ENCODE results near the gene VWA2.
"Not testable (repeated sequence)": the region's sequence is repeated elsewhere in the genome, so short reads cannot be mapped to it uniquely, and the experiment has no call there.

Gene VWA2

GRCh38 chr10:114319406-114320248 is 80.6 kb downstream of the VWA2 start:
- DNase-seq (ENCODE audit: low spot score) = no peak

GRCh38 chr10:114320249-114321116 is 81.4 kb downstream of the VWA2 start:
- DNase-seq (ENCODE audit: low spot score) = no peak

- DNase-seq (ENCODE audit: low spot score) = no peak
Measured at GRCh38 chr10:114322344-114322743, 83.3 kb downstream of the VWA2 start.

- DNase-seq (ENCODE audit: low spot score) = peak; percentile 25
Measured at GRCh38 chr10:114323023-114323422, 84.0 kb downstream of the VWA2 start.

- no peak for DNase-seq (ENCODE audit: low spot score)
Measured at GRCh38 chr10:114326795-114327194, 87.7 kb downstream of the VWA2 start.

- DNase-seq (ENCODE audit: low spot score) = no peak
Measured at GRCh38 chr10:114327537-114328440, 88.7 kb downstream of the VWA2 start.

- DNase-seq (ENCODE audit: low spot score) = no peak
Measured at GRCh38 chr10:114328441-114328812, 89.4 kb downstream of the VWA2 start.

GRCh38 chr10:114328874-114329273 is 89.8 kb downstream of the VWA2 start:
- no peak for DNase-seq (ENCODE audit: low spot score)

- no peak for DNase-seq (ENCODE audit: low spot score)
Measured at GRCh38 chr10:114329634-114330365, 90.7 kb downstream of the VWA2 start.

- no peak for DNase-seq (ENCODE audit: low spot score)
Measured at GRCh38 chr10:114332301-114333192, 93.5 kb downstream of the VWA2 start.

- DNase-seq (ENCODE audit: low spot score) = not testable (repeated sequence)
Measured at GRCh38 chr10:114333441-114333840, 94.4 kb downstream of the VWA2 start.

- peak; percentile 41 for DNase-seq (ENCODE audit: low spot score)
Measured at GRCh38 chr10:114334301-114334700, 95.2 kb downstream of the VWA2 start.

- DNase-seq (ENCODE audit: low spot score) = no peak
Measured at GRCh38 chr10:114335614-114336013, 96.6 kb downstream of the VWA2 start.

GRCh38 chr10:114336823-114337509 is 97.9 kb downstream of the VWA2 start:
- DNase-seq (ENCODE audit: low spot score) = no peak

GRCh38 chr10:114337510-114338462 is 98.7 kb downstream of the VWA2 start:
- no peak for DNase-seq (ENCODE audit: low spot score)

- no peak for DNase-seq (ENCODE audit: low spot score)
Measured at GRCh38 chr10:114340816-114341215, 101.8 kb downstream of the VWA2 start.
